IMR-90 (cell line): Measurements from ENCODE around the gene UXS1. TPM values are rescaled to one million over a fixed set of nuclear protein-coding genes. Genes with fewer than 3 reads are reported as not detected.

Experiments used
- ATAC-seq: fragments of 200-7000 bp; cut with Tn5 transposase; 2 replicates; pipeline ENCODE4 v1.9.1; 2020; ENCODE audit warnings: low read depth, mild to moderate bottlenecking, moderate library complexity
- BruUV-seq: library from RNA; stranded (reverse); fragments of 400-500 nt; replicated peaks from 2 replicates; lab custom pipeline; 2021; lab: Mats Ljungman, UMichigan
- CTCF ChIA-PET: fragments of 300-600 bp; formaldehyde crosslinking; extraction: SDS; loops from one replicate; lab custom pipeline; 2021; ENCODE audit warnings: antibody characterized with exemption; lab: Yijun Ruan, JAX
- POLR2A ChIA-PET: fragments of 300-600 bp; sonication (Branson Sonifier 250); formaldehyde crosslinking; loops from one replicate; lab custom pipeline; 2022; ENCODE audit warnings: antibody characterized with exemption; ENCODE audit not compliant: unreplicated experiment; lab: Charles Lee
- DNase-seq: peaks from one replicate; pipeline ENCODE4 v3.0.0; 2013
- H2AFZ ChIP-seq: replicated peaks from 2 replicates; pipeline ENCODE3; 2013; ENCODE audit warnings: low read length, mild to moderate bottlenecking; ENCODE audit not compliant: poor library complexity
- H2AK5ac ChIP-seq: 2 replicates; pipeline ENCODE4 v1.6.1; 2013; ENCODE audit warnings: low read depth, low read length, inconsistent platforms
- H2AK9ac ChIP-seq: replicated peaks from 2 replicates; pipeline ENCODE3; 2013; ENCODE audit warnings: mild to moderate bottlenecking, low read depth, low read length, moderate library complexity; ENCODE audit not compliant: poor library complexity
- H2BK120ac ChIP-seq: 2 replicates; pipeline ENCODE4 v1.6.1; 2013; ENCODE audit warnings: low read depth, low read length, inconsistent platforms
- H2BK15ac ChIP-seq: 3 replicates; pipeline ENCODE4 v1.6.1; 2013; ENCODE audit warnings: low read depth, low read length, inconsistent platforms
- H2BK20ac ChIP-seq: 2 replicates; pipeline ENCODE4 v1.6.1; 2013; ENCODE audit warnings: low read depth, mild to moderate bottlenecking, inconsistent platforms, low read length, moderate library complexity
- H2BK5ac ChIP-seq: 2 replicates; pipeline ENCODE4 v1.6.1; 2013; ENCODE audit warnings: mild to moderate bottlenecking, low read depth, low read length, inconsistent platforms; ENCODE audit not compliant: poor library complexity, severe bottlenecking
- H3K14ac ChIP-seq: replicated peaks from 2 replicates; pipeline ENCODE4 v1.6.1; 2013; ENCODE audit warnings: low read depth, low read length, inconsistent platforms
- H3K18ac ChIP-seq: 2 replicates; pipeline ENCODE4 v1.6.1; 2013; ENCODE audit warnings: low read depth, low read length, control low read depth
- H3K23ac ChIP-seq: 2 replicates; pipeline ENCODE4 v1.6.1; 2013; ENCODE audit warnings: low read depth, low read length, inconsistent platforms
- H3K27ac ChIP-seq: 2 replicates; pipeline ENCODE4 v1.5.1; 2013; ENCODE audit warnings: mild to moderate bottlenecking, control low read depth, low read length; ENCODE audit not compliant: insufficient read depth
- H3K27me3 ChIP-seq: 2 replicates; pipeline ENCODE4 v1.6.1; 2013; ENCODE audit warnings: low read length; ENCODE audit not compliant: control insufficient read depth, insufficient read depth
- H3K36me3 ChIP-seq: 2 replicates; pipeline ENCODE4 v1.6.1; 2013; ENCODE audit warnings: low read length, mixed read lengths; ENCODE audit not compliant: control insufficient read depth, insufficient read depth
- H3K4ac ChIP-seq: 2 replicates; pipeline ENCODE4 v1.6.1; 2013; ENCODE audit warnings: low read depth, low read length, inconsistent platforms
- H3K4me1 ChIP-seq: 2 replicates; pipeline ENCODE4 v1.6.1; 2013; ENCODE audit warnings: low read length, mixed read lengths; ENCODE audit not compliant: control insufficient read depth, insufficient read depth
- H3K4me2 ChIP-seq: 2 replicates; pipeline ENCODE4 v1.6.1; 2013; ENCODE audit warnings: low read depth, mild to moderate bottlenecking, control low read depth, low read length, moderate library complexity
- H3K4me3 ChIP-seq: 2 replicates; pipeline ENCODE4 v1.5.1; 2013; ENCODE audit warnings: low read depth, mild to moderate bottlenecking, control low read depth, low read length, moderate library complexity; ENCODE audit not compliant: insufficient read depth
- H3K56ac ChIP-seq: 2 replicates; pipeline ENCODE4 v1.6.1; 2013; ENCODE audit warnings: low read length, inconsistent platforms; ENCODE audit not compliant: insufficient read depth; ENCODE audit errors: extremely low read depth
- H3K79me1 ChIP-seq, 2 experiments: 2 replicates each; pipeline ENCODE4 v1.6.1; 2013; ENCODE audit warnings: low read length in 2 of 2, inconsistent platforms in 1 of 2, low read depth in 1 of 2
- H3K9ac ChIP-seq: 2 replicates; pipeline ENCODE4 v1.6.1; 2013; ENCODE audit warnings: low read depth, low read length, control low read depth
- H3K9me1 ChIP-seq: 2 replicates; pipeline ENCODE4 v1.6.1; 2013; ENCODE audit warnings: low read length, inconsistent platforms; ENCODE audit not compliant: insufficient read depth
- H3K9me3 ChIP-seq: 2 replicates; pipeline ENCODE4 v1.6.1; 2013; ENCODE audit warnings: low read length; ENCODE audit not compliant: control insufficient read depth, insufficient read depth
- H4K20me1 ChIP-seq: 2 replicates; pipeline ENCODE4 v1.6.1; 2013; ENCODE audit warnings: low read length, inconsistent platforms; ENCODE audit not compliant: insufficient read depth
- H4K5ac ChIP-seq: 2 replicates; pipeline ENCODE4 v1.6.1; 2013; ENCODE audit warnings: mild to moderate bottlenecking, low read depth, low read length, control low read depth
- H4K8ac ChIP-seq, 2 experiments: 2 replicates each; pipeline ENCODE4 v1.6.1; 2013; ENCODE audit warnings: low read depth in 2 of 2, low read length in 2 of 2, control low read depth in 1 of 2, inconsistent platforms in 1 of 2
- H4K91ac ChIP-seq: 2 replicates; pipeline ENCODE4 v1.6.1; 2013; ENCODE audit warnings: low read depth, low read length, inconsistent platforms; ENCODE audit not compliant: insufficient read depth
- BHLHE40 ChIP-seq: fragments of 150-350 bp; IDR thresholded peaks from 2 replicates; pipeline ENCODE4 v1.6.1; 2016; ENCODE audit warnings: mild to moderate bottlenecking, low read depth, low read length
- CEBPB ChIP-seq: IDR thresholded peaks from 2 replicates; pipeline ENCODE4 v1.6.1; 2012; ENCODE audit warnings: low read depth, low read length, improper control_type of control experiment
- CHD1 ChIP-seq: IDR thresholded peaks from 2 replicates; pipeline ENCODE4 v1.6.1; 2012; ENCODE audit warnings: low read depth, low read length, improper control_type of control experiment
- FOS ChIP-seq: fragments of 150-350 bp; IDR thresholded peaks from 2 replicates; pipeline ENCODE4 v1.6.1; 2016; ENCODE audit warnings: low read depth, low read length
- MAZ ChIP-seq: IDR thresholded peaks from 2 replicates; pipeline ENCODE4 v1.6.1; 2012; ENCODE audit warnings: low read depth, mild to moderate bottlenecking, low read length, improper control_type of control experiment, moderate library complexity, borderline replicate concordance
- MXI1 ChIP-seq: IDR thresholded peaks from 2 replicates; pipeline ENCODE4 v1.6.1; 2012; ENCODE audit warnings: low read depth, mild to moderate bottlenecking, low read length, moderate library complexity, borderline replicate concordance
- POLR2A ChIP-seq: IDR thresholded peaks from 2 replicates; pipeline ENCODE4 v1.6.1; 2012; ENCODE audit warnings: mild to moderate bottlenecking, low read depth, low read length
- RCOR1 ChIP-seq: IDR thresholded peaks from 2 replicates; pipeline ENCODE4 v1.6.1; 2012; ENCODE audit warnings: mild to moderate bottlenecking, low read length, improper control_type of control experiment; ENCODE audit not compliant: insufficient replicate concordance
- RFX5 ChIP-seq: IDR thresholded peaks from 2 replicates; pipeline ENCODE4 v1.8.0; 2012; ENCODE audit warnings: low read depth, mild to moderate bottlenecking, low read length, moderate library complexity
- WGBS, 2 experiments: methylation state at CpG; one replicate each; pipeline versions ENCODE4 v1.1.5 to v1.1.7; 2013; ENCODE audit warnings: missing lambda C conversion rate in 2 of 2; ENCODE audit not compliant: insufficient read length in 1 of 2; ENCODE audit errors: extremely low coverage in 2 of 2; 5-methylcytosine and 5-hydroxymethylcytosine counted together
- dilution Hi-C: fragments of 300-500 bp; cut with HindIII; formaldehyde crosslinking; loops from one replicate; pipeline ENCODE4 v1.14.3; 2018; ENCODE audit warnings: low sequenced_read_pairs; ENCODE audit not compliant: unreplicated experiment
- in situ Hi-C: fragments of 300-500 bp; cut with MboI; formaldehyde crosslinking; loops from 3 replicates; pipeline ENCODE4 v1.14.3; 2019; ENCODE audit warnings: low sequenced_read_pairs, inconsistent platforms, mixed read lengths
- intact Hi-C: fragments of 100-400 bp; cut with micrococcal nuclease; formaldehyde crosslinking; loops from 2 replicates; pipeline ENCODE4 v1.10.0; 2022
- polyA plus RNA-seq, 3 experiments: library from polyadenylated mRNA; depleted of rRNA; stranded (reverse); fragments of >200 nt; gene quantifications; 2 replicates each; pipeline ENCODE4 v1.2.3, GENCODE V29; 2012; ENCODE audit warnings: low replicate concordance in 1 of 3
- total RNA-seq: library from RNA; depleted of rRNA; stranded (reverse); fragments of >200 nt; gene quantifications from 2 replicates; pipeline ENCODE4 v1.2.3, GENCODE V29; 2012
- TF ChIP-seq, protein P1 (sequence below): conservative IDR thresholded peaks from 2 replicates; pipeline ENCODE4 v1.5.1; 2012; ENCODE audit warnings: mild to moderate bottlenecking, low read depth, low read length, improper control_type of control experiment

The UXS1 gene
- total and polyA plus RNA-seq, 2 of the 4 experiments (the other 2 are of a cell fraction): 33.7 to 54.3 TPM

DNA sequence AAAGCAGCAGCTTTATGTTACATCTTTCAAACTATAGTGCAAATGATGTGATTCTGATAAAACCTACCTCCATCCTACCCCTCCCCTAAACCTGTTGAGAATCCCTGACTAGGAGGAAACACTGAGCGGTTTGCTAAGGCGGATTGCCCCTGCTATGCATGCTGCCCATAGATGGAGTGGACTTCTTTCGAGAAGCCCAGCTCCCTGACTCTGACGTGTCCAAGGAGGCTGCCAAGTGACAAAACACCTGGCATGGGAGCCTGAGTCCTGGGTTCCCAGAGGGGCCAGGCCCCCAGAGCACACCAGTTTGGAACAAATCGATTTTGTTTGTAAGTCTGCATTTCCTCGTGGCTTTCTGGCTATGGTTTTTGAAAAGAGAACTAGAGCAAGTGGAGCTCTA lies 1.4 kb upstream of the UXS1 start:
- Histone ChIP-seq H3K9ac (no peak overlapping the region), H2AK9ac (no peak overlapping the region), H2AFZ (no peak overlapping the region), H3K56ac (no peak overlapping the region), H4K8ac (no peak overlapping the region), H2BK20ac (no peak overlapping the region), H3K18ac (no peak overlapping the region), H3K79me1 (peaks cover 7 to 26% of the 10 kb centered on the region in 2 experiments), H3K36me3 (no peaks in the 10 kb centered on the region), H3K9me1 (peaks cover 5% of the 10 kb centered on the region; the same call in 1 of the 2 replicates), H4K20me1 (0 out of 2 replicates have a peak, but pooled peaks cover 8% of the 10 kb centered on the region), H3K23ac (no peak overlapping the region), H3K9me3 (no peaks in the 10 kb centered on the region), H3K14ac (no peak overlapping the region), H2AK5ac (peak overlapping the region; percentile 4; the same call in 1 of the 2 replicates), H3K4me1 (peaks cover 8% of the 10 kb centered on the region), H2BK15ac (no peak overlapping the region), H3K27ac (no peak overlapping the region), H2BK120ac (no peak overlapping the region), H3K4me2 (no peak overlapping the region), H4K91ac (no peak overlapping the region), H2BK5ac (no peak overlapping the region), H3K27me3 (no peaks in the 10 kb centered on the region), H4K5ac (no peak overlapping the region), H3K4ac (no peak overlapping the region), H3K4me3 (no peak overlapping the region)
- no CpG with 5 or more reads among the region's 6 CpGs for WGBS, 2 experiments
- intact Hi-C loops (loop anchor here (10.0 kb wide), 1 partner anchor 621 kb away; no protein-coding TSS in a partner anchor), in situ Hi-C loops (no loop called here), dilution Hi-C loops (no loop called here)
- POLR2A ChIA-PET: no interaction called here
- DNase-seq: no peak
- TF ChIP-seq RCOR1: no peak
- TF ChIP-seq CEBPB: no peak
- TF ChIP-seq POLR2A: no peak
- TF ChIP-seq CHD1: no peak
- TF ChIP-seq MXI1: no peak
- TF ChIP-seq, protein P1, sequence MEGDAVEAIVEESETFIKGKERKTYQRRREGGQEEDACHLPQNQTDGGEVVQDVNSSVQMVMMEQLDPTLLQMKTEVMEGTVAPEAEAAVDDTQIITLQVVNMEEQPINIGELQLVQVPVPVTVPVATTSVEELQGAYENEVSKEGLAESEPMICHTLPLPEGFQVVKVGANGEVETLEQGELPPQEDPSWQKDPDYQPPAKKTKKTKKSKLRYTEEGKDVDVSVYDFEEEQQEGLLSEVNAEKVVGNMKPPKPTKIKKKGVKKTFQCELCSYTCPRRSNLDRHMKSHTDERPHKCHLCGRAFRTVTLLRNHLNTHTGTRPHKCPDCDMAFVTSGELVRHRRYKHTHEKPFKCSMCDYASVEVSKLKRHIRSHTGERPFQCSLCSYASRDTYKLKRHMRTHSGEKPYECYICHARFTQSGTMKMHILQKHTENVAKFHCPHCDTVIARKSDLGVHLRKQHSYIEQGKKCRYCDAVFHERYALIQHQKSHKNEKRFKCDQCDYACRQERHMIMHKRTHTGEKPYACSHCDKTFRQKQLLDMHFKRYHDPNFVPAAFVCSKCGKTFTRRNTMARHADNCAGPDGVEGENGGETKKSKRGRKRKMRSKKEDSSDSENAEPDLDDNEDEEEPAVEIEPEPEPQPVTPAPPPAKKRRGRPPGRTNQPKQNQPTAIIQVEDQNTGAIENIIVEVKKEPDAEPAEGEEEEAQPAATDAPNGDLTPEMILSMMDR: no peak
- no peak for TF ChIP-seq FOS
- no peak for TF ChIP-seq RFX5
- TF ChIP-seq BHLHE40: no peak
- no peak for TF ChIP-seq MAZ
- CTCF ChIA-PET: no interaction called here
- BruUV-seq: no TSS peak
- no peak for ATAC-seq
